ENCODE results near the gene FCHSD2. TPM values are rescaled to one million over a fixed set of nuclear protein-coding genes. Genes with fewer than 3 reads are reported as not detected.

The FCHSD2 gene
- total and polyA plus RNA-seq, 8 donors: 5.5 to 22.5 (median 10.4) TPM

GRCh38 chr11:72816404-72816990 is 325.6 kb downstream of the FCHSD2 start:
- ATAC-seq (no peak), FAIRE-seq (no peak), DNase-seq (no peak)
- intact Hi-C loops (cut with DNase I): no loop called here
- TF ChIP-seq CTCF (IDR thresholded peaks at IDR 0.05): no peak
- Histone ChIP-seq H3K9me3 (no peaks in the 10 kb centered on the region), H3K27me3 (no peaks in the 10 kb centered on the region), H3K27ac (no peak overlapping the region), H3K36me3 (no peaks in the 10 kb centered on the region), H3K4me3 (peak overlapping the region in 1 of 4 donors; percentile 9), H3K4me1 (peaks cover 0 to 20% (median 6%) of the 10 kb centered on the region in 3 donors)
- 83 to 85% methylated on average over 7 of the region's 7 CpGs for WGBS, 2 donors

- Histone ChIP-seq H3K4me3 (peak overlapping the region; percentile 53 to 93 (median 76)), H3K27me3 (no peaks in the 10 kb centered on the region), H3K9me3 (no peaks in the 10 kb centered on the region), H3K4me1 (peaks cover 0 to 14% (median 0%) of the 10 kb centered on the region in 3 donors), H3K36me3 (no peaks in the 10 kb centered on the region), H3K27ac (peak overlapping the region in 3 of 4 donors; percentile 98 to 99 (median 98))
- intact Hi-C loops (cut with DNase I): no loop called here
- no peak for DNase-seq
- no peak for TF ChIP-seq CTCF (IDR thresholded peaks at IDR 0.05)
- FAIRE-seq: no peak
- 17 to 19% methylated on average over 11 to 13 of the region's 13 CpGs for WGBS, 2 donors
- no peak for ATAC-seq
Measured at GRCh38 chr11:72815110-72815618, 327.0 kb downstream of the FCHSD2 start.

GRCh38 chr11:72814286-72815109 is 327.6 kb downstream of the FCHSD2 start, which contains the start of gene ATG16L2:
TSS of gene ATG16L2 (plus strand) at chr11:72814411. CDS start at chr11:72814446, 35 bp downstream.
- peak within 1 kb of the TSS; percentile 53 to 93 (median 76) for H3K4me3 ChIP-seq
- no peaks in the 10 kb centered on the region for H3K9me3 ChIP-seq
- H3K36me3 ChIP-seq: no peaks in the 10 kb centered on the region
- FAIRE-seq (no peak), ATAC-seq (peak; percentile 92 to 97 (median 96)), DNase-seq (peak; percentile 85 to 97 (median 90))
- H3K4me1 ChIP-seq: peaks cover 0 to 14% (median 0%) of the 10 kb centered on the region in 3 donors
- 0% methylated on average over 50 to 75 of the region's 75 CpGs for WGBS, 2 donors
- no peak for TF ChIP-seq CTCF (IDR thresholded peaks at IDR 0.05)
- intact Hi-C loops (cut with DNase I): no loop called here
- H3K27ac ChIP-seq: peak within 1 kb of the TSS; percentile 98 to 99 (median 98)
- no peaks in the 10 kb centered on the region for H3K27me3 ChIP-seq

- ATAC-seq (peak; percentile 86 to 92 (median 89)), FAIRE-seq (no peak), DNase-seq (peak in 4 of 6 donors; percentile 57 to 91 (median 80))
- TF ChIP-seq CTCF (IDR thresholded peaks at IDR 0.05): no peak
- peaks cover 0 to 14% (median 0%) of the 10 kb centered on the region in 3 donors for H3K4me1 ChIP-seq
- no peaks in the 10 kb centered on the region for H3K9me3 ChIP-seq
- intact Hi-C loops (cut with DNase I): no loop called here
- no peaks in the 10 kb centered on the region for H3K36me3 ChIP-seq
- peak overlapping the region; percentile 98 to 99 (median 98) for H3K27ac ChIP-seq
- no peaks in the 10 kb centered on the region for H3K27me3 ChIP-seq
- 0% methylated on average over 43 to 47 of the region's 47 CpGs for WGBS, 2 donors
- peak overlapping the region; percentile 53 to 93 (median 76) for H3K4me3 ChIP-seq
Measured at GRCh38 chr11:72813740-72814285, 328.3 kb downstream of the FCHSD2 start.
